Measurements from ENCODE around the gene DHX15.

Gene DHX15

DNA sequence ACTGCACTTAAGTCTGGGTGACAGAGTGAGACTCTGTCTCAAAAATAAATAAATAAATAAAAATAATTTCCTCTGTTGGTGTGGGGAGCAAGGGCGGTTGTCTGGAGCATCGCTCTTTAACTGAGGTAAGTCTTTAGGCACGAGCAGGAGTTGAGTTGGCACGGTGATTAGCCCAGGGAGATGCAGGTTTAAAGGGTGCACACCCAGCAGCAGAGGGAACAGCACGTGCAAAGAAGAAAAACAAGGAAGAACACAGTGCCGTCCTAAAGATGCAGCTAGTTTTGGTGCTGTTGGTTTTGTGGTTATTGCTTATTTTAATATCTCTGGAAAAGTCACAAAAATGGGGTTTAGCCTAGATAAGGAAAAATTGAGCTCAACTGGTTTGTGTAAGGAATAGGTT lies 87.8 kb downstream of the DHX15 start:
- H3K4me2 ChIP-seq (ENCODE audit: low read length): no peak overlapping the region
- H4K20me1 ChIP-seq (ENCODE audit: insufficient read depth, low read length): no peaks in the 10 kb centered on the region
- H3K4me1 ChIP-seq (ENCODE audit: insufficient read depth, low read length, severe bottlenecking): no peaks in the 10 kb centered on the region
- no peak overlapping the region for H3K9ac ChIP-seq (ENCODE audit: low read length)
- no peaks in the 10 kb centered on the region for H3K9me3 ChIP-seq (ENCODE audit: low read length)
- H3K79me2 ChIP-seq (ENCODE audit: insufficient read depth, low read length): no peaks in the 10 kb centered on the region
- H3K9me2 ChIP-seq (ENCODE audit: low read depth, low read length): no peaks in the 10 kb centered on the region
- no peaks in the 10 kb centered on the region for H3K36me3 ChIP-seq (ENCODE audit: insufficient read depth, low read length)
- no peaks in the 10 kb centered on the region for H3F3A ChIP-seq (ENCODE audit: insufficient read depth, low read length)
- no peaks in the 10 kb centered on the region for H3K27me3 ChIP-seq (ENCODE audit: insufficient read depth, low read length)
- no peak overlapping the region for H2AFZ ChIP-seq (ENCODE audit: low read length)
- H3K27ac ChIP-seq (ENCODE audit: low read depth, low read length, poor library complexity, severe bottlenecking): no peak overlapping the region
- TF ChIP-seq, protein P1, sequence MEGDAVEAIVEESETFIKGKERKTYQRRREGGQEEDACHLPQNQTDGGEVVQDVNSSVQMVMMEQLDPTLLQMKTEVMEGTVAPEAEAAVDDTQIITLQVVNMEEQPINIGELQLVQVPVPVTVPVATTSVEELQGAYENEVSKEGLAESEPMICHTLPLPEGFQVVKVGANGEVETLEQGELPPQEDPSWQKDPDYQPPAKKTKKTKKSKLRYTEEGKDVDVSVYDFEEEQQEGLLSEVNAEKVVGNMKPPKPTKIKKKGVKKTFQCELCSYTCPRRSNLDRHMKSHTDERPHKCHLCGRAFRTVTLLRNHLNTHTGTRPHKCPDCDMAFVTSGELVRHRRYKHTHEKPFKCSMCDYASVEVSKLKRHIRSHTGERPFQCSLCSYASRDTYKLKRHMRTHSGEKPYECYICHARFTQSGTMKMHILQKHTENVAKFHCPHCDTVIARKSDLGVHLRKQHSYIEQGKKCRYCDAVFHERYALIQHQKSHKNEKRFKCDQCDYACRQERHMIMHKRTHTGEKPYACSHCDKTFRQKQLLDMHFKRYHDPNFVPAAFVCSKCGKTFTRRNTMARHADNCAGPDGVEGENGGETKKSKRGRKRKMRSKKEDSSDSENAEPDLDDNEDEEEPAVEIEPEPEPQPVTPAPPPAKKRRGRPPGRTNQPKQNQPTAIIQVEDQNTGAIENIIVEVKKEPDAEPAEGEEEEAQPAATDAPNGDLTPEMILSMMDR (IDR thresholded peaks at IDR 0.05; ENCODE audit: low read length): no peak
- TF ChIP-seq EZH2 (IDR thresholded peaks at IDR 0.05; ENCODE audit: borderline replicate concordance, low read length): no peak
- no peak overlapping the region for H3K4me3 ChIP-seq (ENCODE audit: low read depth, low read length, poor library complexity, severe bottlenecking)

DNA sequence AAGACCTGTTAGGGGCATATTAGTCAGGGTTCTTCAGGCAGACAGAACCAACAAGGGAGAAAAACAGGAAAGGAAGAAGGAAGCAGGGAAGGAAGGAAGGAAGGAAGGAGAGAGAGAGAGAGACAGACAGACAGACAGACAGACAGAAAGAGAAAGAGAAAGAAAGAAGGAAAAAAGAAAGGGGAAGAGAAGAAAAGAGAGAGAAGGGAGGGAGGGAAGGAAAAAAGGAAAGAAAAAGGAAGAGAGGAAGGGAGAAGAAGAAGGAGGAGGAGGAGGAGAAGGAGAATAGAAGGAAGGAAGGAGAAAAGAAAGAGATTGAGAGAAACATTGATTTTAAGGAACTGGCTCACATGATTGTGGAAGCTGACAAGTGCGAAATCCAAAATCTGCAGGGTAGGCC lies 89.0 kb downstream of the DHX15 start:
- Histone ChIP-seq H3K9ac (ENCODE audit: low read length) (no peak overlapping the region), H3K9me3 (ENCODE audit: low read length) (no peaks in the 10 kb centered on the region), H3K36me3 (ENCODE audit: insufficient read depth, low read length) (no peaks in the 10 kb centered on the region), H3K4me2 (ENCODE audit: low read length) (no peak overlapping the region), H3K79me2 (ENCODE audit: insufficient read depth, low read length) (no peaks in the 10 kb centered on the region), H3K9me2 (ENCODE audit: low read depth, low read length) (no peaks in the 10 kb centered on the region), H3K4me1 (ENCODE audit: insufficient read depth, low read length, severe bottlenecking) (no peaks in the 10 kb centered on the region), H3K27ac (ENCODE audit: low read depth, low read length, poor library complexity, severe bottlenecking) (no peak overlapping the region), H3F3A (ENCODE audit: insufficient read depth, low read length) (no peaks in the 10 kb centered on the region), H2AFZ (ENCODE audit: low read length) (no peak overlapping the region), H3K4me3 (ENCODE audit: low read depth, low read length, poor library complexity, severe bottlenecking) (no peak overlapping the region), H3K27me3 (ENCODE audit: insufficient read depth, low read length) (no peaks in the 10 kb centered on the region), H4K20me1 (ENCODE audit: insufficient read depth, low read length) (no peaks in the 10 kb centered on the region)
- TF ChIP-seq, protein P1 (IDR thresholded peaks at IDR 0.05; ENCODE audit: low read length): no peak
- no peak for TF ChIP-seq EZH2 (IDR thresholded peaks at IDR 0.05; ENCODE audit: borderline replicate concordance, low read length)

DNA sequence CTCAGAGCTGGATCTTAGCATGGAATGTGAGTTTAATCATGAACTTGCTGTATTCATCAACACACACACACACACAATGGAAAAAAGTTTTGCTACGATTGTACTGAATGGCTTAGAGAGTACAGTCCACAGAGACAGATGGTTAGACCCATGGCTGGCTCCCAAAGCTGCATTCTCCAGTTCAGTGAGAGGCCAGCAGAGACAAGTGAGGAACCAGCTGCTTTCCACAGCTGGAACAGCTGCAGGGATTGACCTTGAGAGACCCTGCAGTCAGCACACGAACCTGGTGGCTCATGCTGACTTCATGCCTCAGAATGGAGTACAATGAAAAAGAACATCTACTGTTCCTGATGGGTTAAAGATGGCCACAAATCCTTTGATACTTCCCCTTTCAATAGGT lies 94.5 kb downstream of the DHX15 start:
- Histone ChIP-seq H3K9me3 (ENCODE audit: low read length) (no peaks in the 10 kb centered on the region), H3K36me3 (ENCODE audit: insufficient read depth, low read length) (no peaks in the 10 kb centered on the region), H3F3A (ENCODE audit: insufficient read depth, low read length) (no peaks in the 10 kb centered on the region), H2AFZ (ENCODE audit: low read length) (no peak overlapping the region), H4K20me1 (ENCODE audit: insufficient read depth, low read length) (no peaks in the 10 kb centered on the region), H3K9me2 (ENCODE audit: low read depth, low read length) (no peaks in the 10 kb centered on the region), H3K4me1 (ENCODE audit: insufficient read depth, low read length, severe bottlenecking) (no peaks in the 10 kb centered on the region), H3K4me3 (ENCODE audit: low read depth, low read length, poor library complexity, severe bottlenecking) (no peak overlapping the region), H3K9ac (ENCODE audit: low read length) (no peak overlapping the region), H3K4me2 (ENCODE audit: low read length) (no peak overlapping the region), H3K27ac (ENCODE audit: low read depth, low read length, poor library complexity, severe bottlenecking) (no peak overlapping the region), H3K79me2 (ENCODE audit: insufficient read depth, low read length) (no peaks in the 10 kb centered on the region), H3K27me3 (ENCODE audit: insufficient read depth, low read length) (no peaks in the 10 kb centered on the region)
- TF ChIP-seq, protein P1 (IDR thresholded peaks at IDR 0.05; ENCODE audit: low read length): no peak
- no peak for TF ChIP-seq EZH2 (IDR thresholded peaks at IDR 0.05; ENCODE audit: borderline replicate concordance, low read length)

All from OCI-LY1 (cell line).